HTERT RPE-1 (cell line): ENCODE data around the gene SLC9A7.

ENCODE experiments used
- in situ Hi-C: fragments of 300-500 bp; cut with MboI; formaldehyde crosslinking; loops from 4 replicates; pipeline ENCODE4 v1.14.3; 2020; ENCODE audit warnings: low sequenced_read_pairs

Gene SLC9A7

GRCh38 chrX:46707274-46707965 is 51.5 kb downstream of the SLC9A7 start:
- in situ Hi-C loops = no loop called here

- in situ Hi-C loops = no loop called here
Observed at GRCh38 chrX:46704767-46705386, 54.0 kb downstream of the SLC9A7 start.

GRCh38 chrX:46703980-46704379 is 54.9 kb downstream of the SLC9A7 start:
- in situ Hi-C loops = no loop called here

GRCh38 chrX:46698691-46699090 is 60.2 kb downstream of the SLC9A7 start:
- in situ Hi-C loops = no loop called here

- in situ Hi-C loops = no loop called here
Observed at GRCh38 chrX:46695491-46695890, 63.4 kb downstream of the SLC9A7 start.

GRCh38 chrX:46694549-46694948 is 64.4 kb downstream of the SLC9A7 start:
- in situ Hi-C loops = no loop called here

- in situ Hi-C loops = no loop called here
Observed at GRCh38 chrX:46693149-46693548, 65.8 kb downstream of the SLC9A7 start.

- in situ Hi-C loops = no loop called here
Observed at GRCh38 chrX:46690818-46691217, 68.1 kb downstream of the SLC9A7 start.

- in situ Hi-C loops = no loop called here
Observed at GRCh38 chrX:46687619-46688018, 71.3 kb downstream of the SLC9A7 start.

- in situ Hi-C loops = no loop called here
Observed at GRCh38 chrX:46686003-46686645, 72.8 kb downstream of the SLC9A7 start.

- in situ Hi-C loops = no loop called here
Observed at GRCh38 chrX:46683048-46683447, 75.9 kb downstream of the SLC9A7 start.

GRCh38 chrX:46681849-46682248 is 77.1 kb downstream of the SLC9A7 start:
- in situ Hi-C loops = no loop called here

- in situ Hi-C loops = no loop called here
Observed at GRCh38 chrX:46678232-46678631, 80.7 kb downstream of the SLC9A7 start.

GRCh38 chrX:46676399-46677356 is 82.2 kb downstream of the SLC9A7 start:
- in situ Hi-C loops = no loop called here

- in situ Hi-C loops = no loop called here
Observed at GRCh38 chrX:46673620-46674359, 85.1 kb downstream of the SLC9A7 start.

- in situ Hi-C loops = no loop called here
Observed at GRCh38 chrX:46670316-46670715, 88.6 kb downstream of the SLC9A7 start.

- in situ Hi-C loops = no loop called here
Observed at GRCh38 chrX:46666831-46667230, 92.1 kb downstream of the SLC9A7 start.

- in situ Hi-C loops = no loop called here
Observed at GRCh38 chrX:46665232-46666152, 93.4 kb downstream of the SLC9A7 start.

- in situ Hi-C loops = no loop called here
Observed at GRCh38 chrX:46662188-46662958, 96.5 kb downstream of the SLC9A7 start.
